ENCODE data around the gene MDN1.

DNA sequence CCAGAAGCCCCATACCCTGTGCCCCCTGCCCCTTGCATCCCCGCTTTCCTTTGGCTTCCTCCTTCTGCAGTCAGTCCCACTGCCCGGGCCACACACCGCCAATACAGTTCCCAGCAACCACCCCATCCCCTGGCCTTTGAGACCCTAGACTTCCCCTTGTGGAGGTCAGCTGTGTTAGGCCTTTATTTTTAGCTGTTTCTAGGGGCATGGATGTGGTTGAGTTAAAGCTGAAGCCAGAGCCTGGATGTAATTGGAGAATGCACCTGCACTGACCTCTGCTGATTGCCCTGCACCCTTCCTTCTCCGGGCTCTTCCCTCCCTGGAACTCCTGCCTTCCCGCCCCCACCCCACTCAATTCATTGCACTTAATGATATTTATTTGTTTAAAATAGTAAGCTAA lies 214.9 kb downstream of the MDN1 start:
- TF ChIP-seq, protein P1, sequence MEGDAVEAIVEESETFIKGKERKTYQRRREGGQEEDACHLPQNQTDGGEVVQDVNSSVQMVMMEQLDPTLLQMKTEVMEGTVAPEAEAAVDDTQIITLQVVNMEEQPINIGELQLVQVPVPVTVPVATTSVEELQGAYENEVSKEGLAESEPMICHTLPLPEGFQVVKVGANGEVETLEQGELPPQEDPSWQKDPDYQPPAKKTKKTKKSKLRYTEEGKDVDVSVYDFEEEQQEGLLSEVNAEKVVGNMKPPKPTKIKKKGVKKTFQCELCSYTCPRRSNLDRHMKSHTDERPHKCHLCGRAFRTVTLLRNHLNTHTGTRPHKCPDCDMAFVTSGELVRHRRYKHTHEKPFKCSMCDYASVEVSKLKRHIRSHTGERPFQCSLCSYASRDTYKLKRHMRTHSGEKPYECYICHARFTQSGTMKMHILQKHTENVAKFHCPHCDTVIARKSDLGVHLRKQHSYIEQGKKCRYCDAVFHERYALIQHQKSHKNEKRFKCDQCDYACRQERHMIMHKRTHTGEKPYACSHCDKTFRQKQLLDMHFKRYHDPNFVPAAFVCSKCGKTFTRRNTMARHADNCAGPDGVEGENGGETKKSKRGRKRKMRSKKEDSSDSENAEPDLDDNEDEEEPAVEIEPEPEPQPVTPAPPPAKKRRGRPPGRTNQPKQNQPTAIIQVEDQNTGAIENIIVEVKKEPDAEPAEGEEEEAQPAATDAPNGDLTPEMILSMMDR (conservative IDR thresholded peaks at IDR 0.05), result no peak
- TF ChIP-seq ZFX (IDR thresholded peaks at IDR 0.05), result no peak

Data from C4-2B (cell line).